Epidermal melanocyte (primary cell): ENCODE measurements around the gene AFTPH.
A peak's percentile ranks its signal among the peaks of the same experiment; 100 is the strongest.

Experiments
- DNase-seq: peaks from one replicate; pipeline ENCODE4 v3.0.0; 2011; ENCODE audit warnings: low spot score; ENCODE audit not compliant: insufficient read length

The AFTPH gene

GRCh38 chr2:64586054-64586453 lies 61.9 kb downstream of the AFTPH start:
- no peak for DNase-seq

- peak; percentile 70 for DNase-seq
Measured at GRCh38 chr2:64586883-64587481, 62.9 kb downstream of the AFTPH start.

- DNase-seq: no peak
Measured at GRCh38 chr2:64587561-64587960, 63.4 kb downstream of the AFTPH start.

GRCh38 chr2:64591188-64591587 lies 67.1 kb downstream of the AFTPH start:
- DNase-seq: no peak

GRCh38 chr2:64593035-64593655 lies 69.0 kb downstream of the AFTPH start:
- no peak for DNase-seq

GRCh38 chr2:64594226-64594989 lies 70.3 kb downstream of the AFTPH start:
- DNase-seq: no peak

- DNase-seq: no peak
Measured at GRCh38 chr2:64595397-64596176, 71.5 kb downstream of the AFTPH start.

- DNase-seq: no peak
Measured at GRCh38 chr2:64598226-64598625, 74.1 kb downstream of the AFTPH start.

GRCh38 chr2:64599469-64599868 lies 75.3 kb downstream of the AFTPH start:
- no peak for DNase-seq

GRCh38 chr2:64601034-64601754 lies 77.1 kb downstream of the AFTPH start:
- DNase-seq: no peak

- no peak for DNase-seq
Measured at GRCh38 chr2:64601785-64602391, 77.8 kb downstream of the AFTPH start.

- no peak for DNase-seq
Measured at GRCh38 chr2:64602436-64602835, 78.3 kb downstream of the AFTPH start.

GRCh38 chr2:64604155-64604554 lies 80.0 kb downstream of the AFTPH start:
- DNase-seq: no peak

- DNase-seq: peak; percentile 45
Measured at GRCh38 chr2:64605026-64605471, 80.9 kb downstream of the AFTPH start.

- no peak for DNase-seq
Measured at GRCh38 chr2:64605991-64606478, 81.9 kb downstream of the AFTPH start.

GRCh38 chr2:64606479-64607363 lies 82.6 kb downstream of the AFTPH start:
- DNase-seq: peak; percentile 43

GRCh38 chr2:64607381-64608304 lies 83.5 kb downstream of the AFTPH start:
- DNase-seq: no peak

- no peak for DNase-seq
Measured at GRCh38 chr2:64608867-64609226, 84.7 kb downstream of the AFTPH start.
